C4-2B (cell line): Measurements from ENCODE around the gene WNT11.

Experiments
- ZFX ChIP-seq: fragments of 450-650 bp; IDR thresholded peaks from 2 replicates; pipeline ENCODE4 v1.6.1; 2017
- TF ChIP-seq, protein P1 (sequence below): fragments of 450-650 bp; conservative IDR thresholded peaks from 2 replicates; pipeline ENCODE4 v1.5.1; 2017; ENCODE audit warnings: mild to moderate bottlenecking

DNA sequence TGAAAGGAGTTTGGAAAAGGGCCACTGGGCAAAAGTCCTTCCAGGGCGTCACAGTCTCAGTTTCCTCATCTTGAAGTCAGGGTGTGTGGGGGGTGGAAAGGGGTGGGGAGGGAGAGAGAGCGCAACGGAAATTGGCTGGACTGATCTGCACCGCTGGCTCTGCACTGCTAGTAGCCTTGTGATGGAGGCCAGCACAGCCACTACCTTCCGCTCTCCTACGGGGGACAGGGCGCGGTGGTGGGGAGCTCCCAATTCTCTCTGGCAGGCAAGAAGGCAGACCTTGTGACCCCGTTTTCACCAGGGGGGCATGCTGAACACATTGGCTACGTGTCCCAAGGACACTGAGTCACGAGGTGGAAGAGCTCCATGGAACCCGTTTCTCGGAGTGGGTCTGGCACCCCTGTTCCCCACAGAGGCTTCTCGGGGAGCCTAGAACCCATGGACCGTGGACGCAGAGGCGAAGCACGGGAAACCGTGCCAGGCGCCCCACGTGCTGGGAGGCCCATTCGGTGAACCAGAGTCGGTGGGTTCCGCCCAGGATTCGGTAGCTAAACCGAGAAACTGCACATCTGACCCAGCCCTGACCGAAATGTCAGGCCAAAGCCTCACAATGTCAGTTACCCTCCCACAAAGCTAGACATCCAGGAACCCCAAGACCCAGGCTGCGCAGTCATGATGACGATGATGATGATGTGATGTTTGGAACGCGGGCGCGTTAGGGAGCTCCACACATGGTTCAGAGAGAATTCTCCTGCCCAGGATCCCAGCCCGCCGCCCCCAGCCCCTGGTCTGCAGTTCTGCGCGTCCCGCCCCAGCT lies 28.3 kb upstream of the WNT11 start:
- TF ChIP-seq, protein P1, sequence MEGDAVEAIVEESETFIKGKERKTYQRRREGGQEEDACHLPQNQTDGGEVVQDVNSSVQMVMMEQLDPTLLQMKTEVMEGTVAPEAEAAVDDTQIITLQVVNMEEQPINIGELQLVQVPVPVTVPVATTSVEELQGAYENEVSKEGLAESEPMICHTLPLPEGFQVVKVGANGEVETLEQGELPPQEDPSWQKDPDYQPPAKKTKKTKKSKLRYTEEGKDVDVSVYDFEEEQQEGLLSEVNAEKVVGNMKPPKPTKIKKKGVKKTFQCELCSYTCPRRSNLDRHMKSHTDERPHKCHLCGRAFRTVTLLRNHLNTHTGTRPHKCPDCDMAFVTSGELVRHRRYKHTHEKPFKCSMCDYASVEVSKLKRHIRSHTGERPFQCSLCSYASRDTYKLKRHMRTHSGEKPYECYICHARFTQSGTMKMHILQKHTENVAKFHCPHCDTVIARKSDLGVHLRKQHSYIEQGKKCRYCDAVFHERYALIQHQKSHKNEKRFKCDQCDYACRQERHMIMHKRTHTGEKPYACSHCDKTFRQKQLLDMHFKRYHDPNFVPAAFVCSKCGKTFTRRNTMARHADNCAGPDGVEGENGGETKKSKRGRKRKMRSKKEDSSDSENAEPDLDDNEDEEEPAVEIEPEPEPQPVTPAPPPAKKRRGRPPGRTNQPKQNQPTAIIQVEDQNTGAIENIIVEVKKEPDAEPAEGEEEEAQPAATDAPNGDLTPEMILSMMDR: no peak
- no peak for TF ChIP-seq ZFX
